Heart left ventricle (tissue), 13 donors: ENCODE measurements around the gene TNRC6C.

Experiments
- CTCF ChIP-seq, 12 donors: fragments of 200-600 bp; sonication (generic) in 4 of 12; IDR thresholded peaks; one replicate each; pipeline versions ENCODE4 v1.5.0 to v1.8.0; 2018 to 2022; ENCODE audit warnings: antibody characterized with exemption in 12 of 12, mild to moderate bottlenecking in 5 of 12
- POLR2A ChIP-seq, 2 donors: fragments of 450-650 bp; IDR thresholded peaks; one replicate each; pipeline ENCODE4 v1.6.1; 2017; ENCODE audit warnings: antibody characterized with exemption in 2 of 2, mild to moderate bottlenecking in 2 of 2, moderate library complexity in 2 of 2
- donor health status: ischemic (EF 13 %, LVEDD 7.1; RV severe dilation, severe dysfunction).
- donor health status: DM: no; HTN: yes; CAD: no.
- donor health status: DM: no; HTN: no; CAD: no.
- donor health status: ischemic (EF 25% LVEDD 6.9; RV normal size, moderate dysfunction).
- donor health status: ischemic (EF 25% LVEDD 5.7; RV mildly dilated, moderate dysfunction).
- donor health status: ischemic (EF 35%, LVEDD 5.7; RV mildly dilated, moderate dysfunction).
- donor health status: nonischemic (EF 11% LVEDD 7.7; RV severe dilation, severe dysfunction).
- donor health status: DM: yes; HTN: yes; CAD: no.
- donor health status: PGD.
- donor health status: ischemic (EF 29% LVEDD 5.4; RV normal size, mild dysfunction).
- donor health status: nonischemic (EF 23%, LVEDD 6.1; RV moderate dilation, normal function).

DNA sequence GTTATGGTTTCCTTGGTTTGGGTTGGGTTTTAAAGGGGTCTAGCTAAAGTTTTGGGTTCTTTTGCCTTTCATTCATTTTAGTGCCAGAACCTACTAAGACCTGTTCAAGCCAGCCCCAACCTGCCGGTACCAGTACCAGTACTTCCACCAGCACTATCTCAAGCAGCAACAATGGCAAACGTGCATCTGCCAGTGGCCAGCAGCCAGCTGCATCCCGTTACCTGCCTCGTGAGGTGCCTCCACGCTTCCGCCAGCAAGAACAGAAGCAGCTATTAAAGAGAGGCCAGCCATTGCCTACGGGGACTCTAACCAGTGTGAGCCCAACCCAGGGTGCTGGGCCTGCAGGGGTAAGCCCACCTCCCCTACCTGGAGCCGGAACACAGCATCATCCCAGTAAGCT is 72.9 kb downstream of the TNRC6C start:
- TF ChIP-seq CTCF (IDR thresholded peaks at IDR 0.05) (no peak), POLR2A (IDR thresholded peaks at IDR 0.05) (no peak)
